Left ventricle myocardium inferior (tissue), 1 donor: Measurements from ENCODE around the gene TCF12. TPM values are rescaled to one million over a fixed set of nuclear protein-coding genes. Genes with fewer than 3 reads are reported as not detected.

ENCODE experiments used
- DNase-seq: peaks from one replicate; pipeline ENCODE4 v3.0.0-alpha.2; 2020
- H3K27ac ChIP-seq: fragments of 200-600 bp; replicated peaks from 2 replicates; pipeline ENCODE4 v1.8.0; 2021
- H3K27me3 ChIP-seq: fragments of 200-600 bp; 2 replicates; pipeline ENCODE4 v1.8.0; 2021; ENCODE audit warnings: low read depth
- H3K36me3 ChIP-seq: fragments of 200-600 bp; 2 replicates; pipeline ENCODE4 v1.8.0; 2021
- H3K4me1 ChIP-seq: fragments of 200-600 bp; 2 replicates; pipeline ENCODE4 v1.8.0; 2021
- H3K4me3 ChIP-seq: fragments of 200-600 bp; 2 replicates; pipeline ENCODE4 v1.8.0; 2021; ENCODE audit warnings: mild to moderate bottlenecking, moderate library complexity
- H3K9me3 ChIP-seq: fragments of 200-600 bp; replicated peaks from 2 replicates; pipeline ENCODE4 v1.8.0; 2021
- intact Hi-C: fragments of 100-400 bp; cut with micrococcal nuclease; formaldehyde crosslinking; loops from one replicate; pipeline ENCODE4 v1.11.0; 2022
- total RNA-seq: library from RNA; stranded (reverse); fragmentation: NEBNext Ultra II Directional; extraction: Animal tissue kit (Norgen Biotek cat#: 25700); gene quantifications from one replicate; pipeline ENCODE4 v1.2.1, GENCODE V29; 2021
- TF ChIP-seq, protein P1 (sequence below): fragments of 200-600 bp; IDR thresholded peaks from 2 replicates; pipeline ENCODE4 v1.8.0; 2021; ENCODE audit warnings: antibody characterized with exemption, mild to moderate bottlenecking, borderline replicate concordance
- donor health status: DM: no; HTN: yes; CAD: no; lungs with severe emphysema.

TCF12 gene
- total RNA-seq, 1 donor from 2014 or later = 52.1 TPM

DNA sequence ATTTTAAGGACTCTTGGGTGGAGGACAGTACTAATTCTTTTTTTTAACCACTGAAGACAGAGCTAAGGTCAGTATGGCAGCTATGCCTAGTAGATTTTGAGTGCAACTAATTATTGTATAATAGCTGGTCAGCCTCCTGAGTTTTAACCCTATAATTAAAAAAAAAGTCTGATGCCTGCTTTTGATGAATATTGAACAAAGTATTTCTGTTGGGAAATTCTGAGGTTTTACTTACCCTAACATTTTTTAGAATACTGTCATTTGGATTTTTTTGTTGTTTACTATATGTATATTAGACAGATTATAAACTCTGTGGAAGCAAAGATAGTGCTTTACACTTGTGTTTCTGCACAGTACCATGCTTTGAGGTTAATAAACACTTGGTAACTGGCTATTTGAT is 20.8 kb downstream of the TCF12 start:
- no peak for DNase-seq
- peaks cover 47% of the 10 kb centered on the region for H3K4me1 ChIP-seq
- TF ChIP-seq, protein P1, sequence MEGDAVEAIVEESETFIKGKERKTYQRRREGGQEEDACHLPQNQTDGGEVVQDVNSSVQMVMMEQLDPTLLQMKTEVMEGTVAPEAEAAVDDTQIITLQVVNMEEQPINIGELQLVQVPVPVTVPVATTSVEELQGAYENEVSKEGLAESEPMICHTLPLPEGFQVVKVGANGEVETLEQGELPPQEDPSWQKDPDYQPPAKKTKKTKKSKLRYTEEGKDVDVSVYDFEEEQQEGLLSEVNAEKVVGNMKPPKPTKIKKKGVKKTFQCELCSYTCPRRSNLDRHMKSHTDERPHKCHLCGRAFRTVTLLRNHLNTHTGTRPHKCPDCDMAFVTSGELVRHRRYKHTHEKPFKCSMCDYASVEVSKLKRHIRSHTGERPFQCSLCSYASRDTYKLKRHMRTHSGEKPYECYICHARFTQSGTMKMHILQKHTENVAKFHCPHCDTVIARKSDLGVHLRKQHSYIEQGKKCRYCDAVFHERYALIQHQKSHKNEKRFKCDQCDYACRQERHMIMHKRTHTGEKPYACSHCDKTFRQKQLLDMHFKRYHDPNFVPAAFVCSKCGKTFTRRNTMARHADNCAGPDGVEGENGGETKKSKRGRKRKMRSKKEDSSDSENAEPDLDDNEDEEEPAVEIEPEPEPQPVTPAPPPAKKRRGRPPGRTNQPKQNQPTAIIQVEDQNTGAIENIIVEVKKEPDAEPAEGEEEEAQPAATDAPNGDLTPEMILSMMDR = no peak
- H3K27ac ChIP-seq = no peak overlapping the region
- no peak overlapping the region for H3K4me3 ChIP-seq
- intact Hi-C loops = no loop called here
- no peaks in the 10 kb centered on the region for H3K27me3 ChIP-seq
- H3K36me3 ChIP-seq = no peaks in the 10 kb centered on the region
- H3K9me3 ChIP-seq = peaks cover 14% of the 10 kb centered on the region

GRCh38 chr15:56940388-56940787 is 21.9 kb downstream of the TCF12 start:
- DNase-seq = no peak
- Histone ChIP-seq H3K4me1 (peaks cover 51% of the 10 kb centered on the region), H3K27ac (no peak overlapping the region), H3K9me3 (peaks cover 17% of the 10 kb centered on the region), H3K36me3 (peaks cover under 1% of the 10 kb centered on the region), H3K4me3 (no peak overlapping the region), H3K27me3 (no peaks in the 10 kb centered on the region)
- TF ChIP-seq, protein P1 = no peak
- intact Hi-C loops = no loop called here

GRCh38 chr15:56942118-56942517 is 23.7 kb downstream of the TCF12 start:
- H3K36me3 ChIP-seq = peaks cover 9% of the 10 kb centered on the region
- TF ChIP-seq, protein P1 = no peak
- peaks cover 51% of the 10 kb centered on the region for H3K4me1 ChIP-seq
- H3K9me3 ChIP-seq = peaks cover 19% of the 10 kb centered on the region
- DNase-seq = no peak
- intact Hi-C loops = no loop called here
- no peaks in the 10 kb centered on the region for H3K27me3 ChIP-seq
- no peak overlapping the region for H3K27ac ChIP-seq
- H3K4me3 ChIP-seq = no peak overlapping the region

- peaks cover 9% of the 10 kb centered on the region for H3K36me3 ChIP-seq
- peaks cover 19% of the 10 kb centered on the region for H3K9me3 ChIP-seq
- no peaks in the 10 kb centered on the region for H3K27me3 ChIP-seq
- intact Hi-C loops = no loop called here
- TF ChIP-seq, protein P1 = no peak
- peaks cover 52% of the 10 kb centered on the region for H3K4me1 ChIP-seq
- no peak overlapping the region for H3K27ac ChIP-seq
- H3K4me3 ChIP-seq = no peak overlapping the region
- DNase-seq = no peak
Observed at GRCh38 chr15:56943403-56943802, 25.0 kb downstream of the TCF12 start.

DNA sequence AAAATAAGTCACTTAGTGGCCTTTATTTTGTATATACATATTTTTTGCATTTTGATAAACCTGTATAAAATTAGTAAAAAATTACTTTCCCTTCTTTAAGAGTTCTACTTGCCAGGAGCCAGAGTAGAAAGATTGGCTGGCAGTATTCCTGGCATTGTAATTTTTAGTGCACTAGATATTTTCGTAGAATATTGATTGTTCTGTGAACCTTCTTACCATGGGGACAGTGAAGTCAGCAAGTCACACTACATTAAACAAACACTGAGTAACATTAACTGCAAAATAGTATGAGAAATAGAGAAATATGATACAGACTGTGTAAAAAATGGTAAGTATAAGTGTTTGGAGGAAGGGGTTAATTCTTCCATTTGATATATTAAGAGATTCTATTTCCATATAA is 26.0 kb downstream of the TCF12 start:
- Histone ChIP-seq H3K4me1 (peaks cover 53% of the 10 kb centered on the region), H3K9me3 (peaks cover 19% of the 10 kb centered on the region), H3K36me3 (peaks cover 9% of the 10 kb centered on the region), H3K27me3 (no peaks in the 10 kb centered on the region), H3K4me3 (no peak overlapping the region), H3K27ac (no peak overlapping the region)
- intact Hi-C loops = no loop called here
- TF ChIP-seq, protein P1 = no peak
- DNase-seq = no peak

GRCh38 chr15:56946150-56946549 is 27.7 kb downstream of the TCF12 start:
- DNase-seq = no peak
- TF ChIP-seq, protein P1 = no peak
- no peaks in the 10 kb centered on the region for H3K27me3 ChIP-seq
- peaks cover 9% of the 10 kb centered on the region for H3K36me3 ChIP-seq
- no peak overlapping the region for H3K4me3 ChIP-seq
- H3K27ac ChIP-seq = no peak overlapping the region
- peaks cover 53% of the 10 kb centered on the region for H3K4me1 ChIP-seq
- intact Hi-C loops = no loop called here
- peaks cover 19% of the 10 kb centered on the region for H3K9me3 ChIP-seq
